Panc1 (cell line): ENCODE data around the gene C9orf43. TPM values are rescaled to one million over a fixed set of nuclear protein-coding genes. Genes with fewer than 3 reads are reported as not detected.

Experiments used
- ATAC-seq: fragments of 200-7000 bp; cut with Tn5 transposase; 2 replicates; pipeline ENCODE4 v1.9.1; 2020; ENCODE audit warnings: mild to moderate bottlenecking, moderate library complexity
- BruUV-seq: library from RNA; stranded (reverse); fragments of 400-500 nt; replicated peaks from 2 replicates; lab custom pipeline; 2021; lab: Mats Ljungman, UMichigan
- CTCF ChIA-PET: fragments of 300-600 bp; sonication (Branson Sonifier 250); formaldehyde crosslinking; loops from one replicate; lab custom pipeline; 2022; ENCODE audit warnings: antibody characterized with exemption; lab: Charles Lee
- POLR2A ChIA-PET: fragments of 300-600 bp; sonication (Branson Sonifier 250); formaldehyde crosslinking; loops from one replicate; lab custom pipeline; 2022; ENCODE audit warnings: antibody characterized with exemption; lab: Charles Lee
- DNase-seq: peaks from one replicate; pipeline ENCODE4 v3.0.0-alpha.2; 2010; ENCODE audit warnings: low read depth, low spot score
- H3K27ac ChIP-seq: 2 replicates; pipeline ENCODE4 v1.5.1; 2011; ENCODE audit warnings: mild to moderate bottlenecking, low read length, inconsistent platforms
- H3K27me3 ChIP-seq: fragments of 200-500 bp; sonication (Bioruptor generic); 2 replicates; pipeline ENCODE4 v1.6.0; 2014; ENCODE audit warnings: low read length, inconsistent platforms; ENCODE audit not compliant: control insufficient read depth, insufficient read depth
- H3K36me3 ChIP-seq: fragments of 200-500 bp; sonication (Bioruptor generic); 2 replicates; pipeline ENCODE4 v1.5.1; 2014; ENCODE audit warnings: inconsistent platforms, mild to moderate bottlenecking, low read length, moderate library complexity; ENCODE audit not compliant: control insufficient read depth, insufficient read depth
- H3K4me1 ChIP-seq: 2 replicates; pipeline ENCODE4 v1.5.1; 2011; ENCODE audit warnings: inconsistent platforms, mild to moderate bottlenecking, low read length, moderate library complexity; ENCODE audit not compliant: control insufficient read depth, insufficient read depth
- H3K4me3 ChIP-seq, 2 experiments: 2 replicates each; pipeline ENCODE4 v1.5.1; 2011 to 2012; ENCODE audit warnings: low read depth in 2 of 2, low read length in 2 of 2, mild to moderate bottlenecking in 2 of 2, inconsistent platforms in 1 of 2, moderate library complexity in 1 of 2
- H3K9me3 ChIP-seq: fragments of 200-500 bp; sonication (Bioruptor generic); 2 replicates; pipeline ENCODE4 v1.5.1; 2014; ENCODE audit warnings: low read depth, mild to moderate bottlenecking, inconsistent platforms, low read length, moderate library complexity; ENCODE audit not compliant: control insufficient read depth, insufficient read depth
- POLR2AphosphoS5 ChIP-seq: IDR thresholded peaks from 2 replicates; pipeline ENCODE4 v1.6.1; 2012; ENCODE audit warnings: mild to moderate bottlenecking, low read depth, low read length, moderate library complexity
- SIN3A ChIP-seq: IDR thresholded peaks from 2 replicates; pipeline ENCODE4 v1.6.1; 2012; ENCODE audit warnings: low read depth, mild to moderate bottlenecking, low read length, moderate library complexity, borderline replicate concordance; ENCODE audit not compliant: insufficient read depth
- TCF7L2 ChIP-seq: IDR thresholded peaks from 2 replicates; pipeline ENCODE4 v1.6.1; 2011; ENCODE audit warnings: mild to moderate bottlenecking, low read depth, low read length, inconsistent platforms
- in situ Hi-C: cut with HindIII; loops from 2 replicates; pipeline ENCODE4 v1.10.0; 2016; ENCODE audit warnings: low sequenced_read_pairs, low pct_unique_long_range_greater_than_20kb
- intact Hi-C: fragments of 100-400 bp; cut with micrococcal nuclease; formaldehyde crosslinking; loops from one replicate; pipeline ENCODE4 v1.10.0; 2022; ENCODE audit not compliant: unreplicated experiment
- total RNA-seq: library from RNA; stranded (reverse); gene quantifications from one replicate; pipeline ENCODE4 v1.2.1, GENCODE V29; 2021; ENCODE audit not compliant: unreplicated experiment
- TF ChIP-seq, protein P1 (sequence below): fragments of 450-650 bp; IDR thresholded peaks from 2 replicates; pipeline ENCODE4 v1.5.1; 2017; ENCODE audit warnings: mild to moderate bottlenecking
- TF ChIP-seq, protein P2 (sequence below), 2 experiments: IDR thresholded peaks; 2 replicates each; pipeline ENCODE4 v1.6.1; 2011 to 2012; ENCODE audit warnings: low read depth in 2 of 2, control low read depth in 1 of 2, low read length in 1 of 2, mild to moderate bottlenecking in 1 of 2, moderate library complexity in 1 of 2; ENCODE audit not compliant: insufficient read depth in 1 of 2

The C9orf43 gene
- total RNA-seq, 1 experiment from 2014 or later = 1.2 TPM

DNA sequence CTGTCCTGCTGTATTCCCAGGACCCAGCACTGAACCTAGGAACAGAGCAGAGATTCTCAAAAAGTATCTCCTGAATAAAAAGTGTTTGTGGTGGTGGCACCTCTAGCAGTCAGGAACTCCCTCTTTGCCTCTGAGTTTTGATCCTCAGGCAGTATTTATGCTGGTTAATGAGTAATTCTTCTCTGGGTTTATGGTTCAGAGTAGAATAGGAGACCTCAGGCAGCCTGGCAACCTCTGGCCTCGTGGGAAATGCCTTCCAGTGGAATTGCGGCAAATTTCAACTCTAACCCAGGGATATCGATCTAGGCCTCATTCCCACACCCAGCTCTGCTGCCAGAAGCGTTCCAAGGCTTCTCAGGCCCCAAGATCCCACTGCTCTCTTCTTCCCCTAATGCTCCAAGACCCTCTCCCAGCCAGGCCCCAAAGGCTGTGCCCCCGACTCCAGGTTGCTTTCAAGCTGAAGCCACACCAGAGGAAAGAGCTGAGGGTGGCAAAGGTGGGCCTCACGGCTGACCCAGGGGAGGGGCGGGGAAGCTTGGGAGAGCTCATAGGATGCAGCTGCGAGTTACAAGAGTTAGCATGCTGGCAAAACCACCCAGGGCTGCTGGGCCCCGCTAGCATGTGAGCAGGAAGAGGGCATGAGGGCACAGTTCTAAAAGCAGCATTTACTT lies 22.9 kb upstream of the C9orf43 start:
- intact Hi-C loops (no loop called here), in situ Hi-C loops (no loop called here)
- no peaks in the 10 kb centered on the region for H3K27me3 ChIP-seq
- CTCF ChIA-PET = no interaction called here
- H3K36me3 ChIP-seq = no peaks in the 10 kb centered on the region
- POLR2A ChIA-PET = interaction anchor here (0.5 to 0.6 kb wide), 2 partner anchors 20 to 134 kb away, joined by 3 to 9 read pairs; no protein-coding TSS in a partner anchor
- H3K9me3 ChIP-seq = no peaks in the 10 kb centered on the region
- H3K4me3 ChIP-seq = no peak overlapping the region
- no TSS peak for BruUV-seq
- no peak overlapping the region for H3K27ac ChIP-seq
- TF ChIP-seq SIN3A = no peak
- TF ChIP-seq POLR2AphosphoS5 = no peak
- TF ChIP-seq, protein P1, sequence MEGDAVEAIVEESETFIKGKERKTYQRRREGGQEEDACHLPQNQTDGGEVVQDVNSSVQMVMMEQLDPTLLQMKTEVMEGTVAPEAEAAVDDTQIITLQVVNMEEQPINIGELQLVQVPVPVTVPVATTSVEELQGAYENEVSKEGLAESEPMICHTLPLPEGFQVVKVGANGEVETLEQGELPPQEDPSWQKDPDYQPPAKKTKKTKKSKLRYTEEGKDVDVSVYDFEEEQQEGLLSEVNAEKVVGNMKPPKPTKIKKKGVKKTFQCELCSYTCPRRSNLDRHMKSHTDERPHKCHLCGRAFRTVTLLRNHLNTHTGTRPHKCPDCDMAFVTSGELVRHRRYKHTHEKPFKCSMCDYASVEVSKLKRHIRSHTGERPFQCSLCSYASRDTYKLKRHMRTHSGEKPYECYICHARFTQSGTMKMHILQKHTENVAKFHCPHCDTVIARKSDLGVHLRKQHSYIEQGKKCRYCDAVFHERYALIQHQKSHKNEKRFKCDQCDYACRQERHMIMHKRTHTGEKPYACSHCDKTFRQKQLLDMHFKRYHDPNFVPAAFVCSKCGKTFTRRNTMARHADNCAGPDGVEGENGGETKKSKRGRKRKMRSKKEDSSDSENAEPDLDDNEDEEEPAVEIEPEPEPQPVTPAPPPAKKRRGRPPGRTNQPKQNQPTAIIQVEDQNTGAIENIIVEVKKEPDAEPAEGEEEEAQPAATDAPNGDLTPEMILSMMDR = no peak
- TF ChIP-seq, protein P2, sequence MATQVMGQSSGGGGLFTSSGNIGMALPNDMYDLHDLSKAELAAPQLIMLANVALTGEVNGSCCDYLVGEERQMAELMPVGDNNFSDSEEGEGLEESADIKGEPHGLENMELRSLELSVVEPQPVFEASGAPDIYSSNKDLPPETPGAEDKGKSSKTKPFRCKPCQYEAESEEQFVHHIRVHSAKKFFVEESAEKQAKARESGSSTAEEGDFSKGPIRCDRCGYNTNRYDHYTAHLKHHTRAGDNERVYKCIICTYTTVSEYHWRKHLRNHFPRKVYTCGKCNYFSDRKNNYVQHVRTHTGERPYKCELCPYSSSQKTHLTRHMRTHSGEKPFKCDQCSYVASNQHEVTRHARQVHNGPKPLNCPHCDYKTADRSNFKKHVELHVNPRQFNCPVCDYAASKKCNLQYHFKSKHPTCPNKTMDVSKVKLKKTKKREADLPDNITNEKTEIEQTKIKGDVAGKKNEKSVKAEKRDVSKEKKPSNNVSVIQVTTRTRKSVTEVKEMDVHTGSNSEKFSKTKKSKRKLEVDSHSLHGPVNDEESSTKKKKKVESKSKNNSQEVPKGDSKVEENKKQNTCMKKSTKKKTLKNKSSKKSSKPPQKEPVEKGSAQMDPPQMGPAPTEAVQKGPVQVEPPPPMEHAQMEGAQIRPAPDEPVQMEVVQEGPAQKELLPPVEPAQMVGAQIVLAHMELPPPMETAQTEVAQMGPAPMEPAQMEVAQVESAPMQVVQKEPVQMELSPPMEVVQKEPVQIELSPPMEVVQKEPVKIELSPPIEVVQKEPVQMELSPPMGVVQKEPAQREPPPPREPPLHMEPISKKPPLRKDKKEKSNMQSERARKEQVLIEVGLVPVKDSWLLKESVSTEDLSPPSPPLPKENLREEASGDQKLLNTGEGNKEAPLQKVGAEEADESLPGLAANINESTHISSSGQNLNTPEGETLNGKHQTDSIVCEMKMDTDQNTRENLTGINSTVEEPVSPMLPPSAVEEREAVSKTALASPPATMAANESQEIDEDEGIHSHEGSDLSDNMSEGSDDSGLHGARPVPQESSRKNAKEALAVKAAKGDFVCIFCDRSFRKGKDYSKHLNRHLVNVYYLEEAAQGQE (IDR thresholded peaks at IDR 0.05; ENCODE audit: insufficient read depth in 1 of 2, low read depth in 2 of 2, low read length in 1 of 2) = no peak
- TF ChIP-seq TCF7L2 = no peak
- DNase-seq (no peak), ATAC-seq (no peak)
- no peaks in the 10 kb centered on the region for H3K4me1 ChIP-seq

DNA sequence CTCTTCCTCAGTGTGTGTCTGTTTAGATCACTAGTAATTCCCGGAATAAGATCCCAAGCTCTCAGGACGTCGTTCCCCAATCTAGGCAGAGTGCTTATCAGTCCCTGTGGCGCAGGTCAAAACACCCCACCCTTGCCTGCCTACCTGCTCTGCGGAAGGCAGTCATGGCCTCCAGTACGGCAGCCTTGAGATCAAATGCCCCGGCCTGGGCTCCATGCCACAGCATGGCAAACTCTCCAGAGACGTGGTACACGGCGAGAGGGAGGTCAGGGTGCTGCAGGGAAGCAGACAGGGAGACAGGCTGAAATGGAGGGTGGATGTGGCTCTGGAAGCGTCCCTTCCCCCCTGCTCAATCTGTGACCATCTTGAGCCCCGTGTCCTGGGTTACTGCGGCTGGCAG lies 21.7 kb upstream of the C9orf43 start:
- no peak for ATAC-seq
- no peak overlapping the region for H3K27ac ChIP-seq
- H3K4me1 ChIP-seq = no peaks in the 10 kb centered on the region
- in situ Hi-C loops (no loop called here), intact Hi-C loops (no loop called here)
- no peak for TF ChIP-seq SIN3A
- no peak for TF ChIP-seq TCF7L2
- TF ChIP-seq, protein P2 (IDR thresholded peaks at IDR 0.05; ENCODE audit: insufficient read depth in 1 of 2, low read depth in 2 of 2, low read length in 1 of 2) = no peak
- TF ChIP-seq POLR2AphosphoS5 = no peak
- TF ChIP-seq, protein P1 = no peak
- no peaks in the 10 kb centered on the region for H3K9me3 ChIP-seq
- no peak for DNase-seq
- BruUV-seq = no TSS peak
- no peaks in the 10 kb centered on the region for H3K36me3 ChIP-seq
- ChIA-PET CTCF (no interaction called here), POLR2A (no interaction called here)
- H3K4me3 ChIP-seq = no peak overlapping the region
- H3K27me3 ChIP-seq = no peaks in the 10 kb centered on the region
